Ovary (tissue), 3 donors: ENCODE results near the gene ZG16.

Source experiments
- POLR2A ChIP-seq: fragments of 450-650 bp; IDR thresholded peaks from one replicate; pipeline ENCODE4 v1.6.1; 2017; ENCODE audit warnings: antibody characterized with exemption, mild to moderate bottlenecking, moderate library complexity
- TF ChIP-seq, protein P1 (sequence below), 3 donors: fragments of 450-650 bp in 2 of 3; fragments of 200-600 bp in 1 of 3; IDR thresholded peaks; one replicate each; pipeline versions ENCODE4 v1.5.1 to v1.8.0; 2016 to 2022; ENCODE audit warnings: antibody characterized with exemption in 3 of 3, mild to moderate bottlenecking in 1 of 3
- donor health status: DM: no; HTN: no; CAD: no.

DNA sequence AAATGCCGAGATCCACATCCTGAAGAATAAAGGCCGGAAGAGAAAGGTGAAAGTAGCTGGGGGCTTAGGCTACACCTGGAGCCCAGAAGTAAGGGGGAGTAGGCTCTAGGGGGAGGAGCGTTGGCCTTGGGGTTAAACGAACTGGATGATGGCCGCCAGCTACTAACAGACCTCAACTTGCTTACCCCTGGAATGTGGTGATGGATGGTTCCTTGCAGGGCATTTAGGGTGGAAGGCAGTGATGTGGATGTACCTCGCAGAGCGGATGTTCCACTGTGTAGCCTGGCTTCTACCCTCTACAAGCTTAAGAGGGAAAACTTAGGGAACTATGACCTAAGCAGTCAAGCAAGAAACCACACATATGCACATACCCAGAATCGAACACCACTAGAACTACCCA is 26.0 kb downstream of the ZG16 start:
- no peak for TF ChIP-seq POLR2A
- TF ChIP-seq, protein P1, sequence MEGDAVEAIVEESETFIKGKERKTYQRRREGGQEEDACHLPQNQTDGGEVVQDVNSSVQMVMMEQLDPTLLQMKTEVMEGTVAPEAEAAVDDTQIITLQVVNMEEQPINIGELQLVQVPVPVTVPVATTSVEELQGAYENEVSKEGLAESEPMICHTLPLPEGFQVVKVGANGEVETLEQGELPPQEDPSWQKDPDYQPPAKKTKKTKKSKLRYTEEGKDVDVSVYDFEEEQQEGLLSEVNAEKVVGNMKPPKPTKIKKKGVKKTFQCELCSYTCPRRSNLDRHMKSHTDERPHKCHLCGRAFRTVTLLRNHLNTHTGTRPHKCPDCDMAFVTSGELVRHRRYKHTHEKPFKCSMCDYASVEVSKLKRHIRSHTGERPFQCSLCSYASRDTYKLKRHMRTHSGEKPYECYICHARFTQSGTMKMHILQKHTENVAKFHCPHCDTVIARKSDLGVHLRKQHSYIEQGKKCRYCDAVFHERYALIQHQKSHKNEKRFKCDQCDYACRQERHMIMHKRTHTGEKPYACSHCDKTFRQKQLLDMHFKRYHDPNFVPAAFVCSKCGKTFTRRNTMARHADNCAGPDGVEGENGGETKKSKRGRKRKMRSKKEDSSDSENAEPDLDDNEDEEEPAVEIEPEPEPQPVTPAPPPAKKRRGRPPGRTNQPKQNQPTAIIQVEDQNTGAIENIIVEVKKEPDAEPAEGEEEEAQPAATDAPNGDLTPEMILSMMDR (IDR thresholded peaks at IDR 0.05) = no peak
